Measurements from ENCODE around the gene CCNT2.
A peak's percentile ranks its signal among the peaks of the same experiment; 100 is the strongest.
"Not testable (repeated sequence)": the region's sequence is repeated elsewhere in the genome, so short reads cannot be mapped to it uniquely, and the experiment has no call there.

Gene CCNT2

DNA sequence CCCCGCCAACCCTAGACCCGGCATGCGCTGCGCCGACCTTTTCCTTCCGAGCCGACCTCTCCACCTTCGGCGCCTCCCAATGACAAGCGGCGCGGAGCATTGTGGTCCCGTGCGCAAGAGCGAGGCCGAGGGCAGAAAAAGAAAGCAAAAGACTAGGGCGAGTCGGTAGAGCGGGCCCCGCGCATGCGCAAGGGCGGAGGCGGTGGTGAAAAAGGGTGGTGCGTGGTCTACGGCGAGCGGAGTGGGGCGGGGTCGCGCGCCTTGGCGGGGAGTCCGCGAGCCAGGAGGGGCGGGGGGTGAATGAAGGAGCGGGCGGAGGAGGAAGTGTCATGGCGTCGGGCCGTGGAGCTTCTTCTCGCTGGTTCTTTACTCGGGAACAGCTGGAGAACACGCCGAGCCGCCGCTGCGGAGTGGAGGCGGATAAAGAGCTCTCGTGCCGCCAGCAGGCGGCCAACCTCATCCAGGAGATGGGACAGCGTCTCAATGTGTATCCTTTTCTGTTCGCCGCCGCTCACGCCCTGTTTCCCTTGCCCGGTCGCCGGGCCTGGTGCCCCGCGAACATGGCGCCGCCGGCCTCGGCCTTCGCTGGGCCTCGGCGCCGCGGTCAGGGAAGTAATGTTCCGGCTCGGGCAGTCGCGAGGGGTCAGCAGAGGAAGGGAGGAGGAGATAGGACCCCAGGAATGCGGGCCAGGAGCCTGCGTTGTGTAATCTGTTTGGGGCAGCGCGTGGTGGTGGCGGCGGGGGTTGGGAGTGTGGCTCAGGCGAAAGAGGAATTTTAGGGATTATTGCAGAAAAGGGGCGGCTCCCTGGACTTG lies at the start of gene CCNT2:
Gene CCNT2, plus strand, starts transcription at position 297 of the 815 bp plus-strand sequence. Its CDS starts 33 bp downstream, at position 330.
- peak; percentile 99 to 100 for DNase-seq (ENCODE audit: low read depth in 2 of 2)

DNA sequence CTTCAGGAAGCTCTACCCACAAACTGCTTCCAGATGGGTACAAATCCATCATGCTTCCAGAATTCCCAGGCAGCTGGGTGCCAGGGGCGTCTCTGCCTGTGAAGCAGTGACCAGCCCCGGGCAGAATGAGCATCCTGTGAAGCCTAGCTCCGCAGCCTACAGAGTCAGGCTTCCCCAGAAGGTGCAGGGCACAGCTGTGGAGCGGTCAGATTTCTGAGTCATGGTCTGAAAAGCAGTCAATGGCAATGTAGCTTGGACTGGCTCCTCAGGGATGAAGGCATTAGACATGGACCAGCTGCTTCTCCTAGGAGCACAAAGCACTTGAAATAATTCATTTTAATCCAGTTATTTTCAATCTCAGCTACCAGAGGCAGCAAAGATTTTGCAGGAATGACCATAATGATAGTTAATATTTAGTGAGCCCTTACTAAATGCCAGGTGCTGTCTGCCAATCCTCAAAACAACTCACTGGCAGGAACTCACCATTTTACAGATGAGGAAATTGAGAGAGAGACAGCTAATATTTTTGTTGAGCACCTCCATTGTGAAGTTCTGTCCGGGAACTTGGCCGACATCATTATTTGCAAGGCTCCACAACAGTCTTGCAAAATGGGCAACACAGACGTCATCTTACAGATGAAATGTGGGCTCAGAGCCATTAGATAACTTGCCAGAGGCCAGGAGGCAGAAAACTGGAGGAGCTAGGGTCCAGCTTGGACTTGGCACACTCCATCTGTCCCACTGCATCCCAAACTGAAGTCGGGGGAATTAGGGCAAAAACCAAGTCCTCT lies 48.5 kb upstream of the CCNT2 start:
- DNase-seq (ENCODE audit: low read depth in 2 of 2), result no peak

DNA sequence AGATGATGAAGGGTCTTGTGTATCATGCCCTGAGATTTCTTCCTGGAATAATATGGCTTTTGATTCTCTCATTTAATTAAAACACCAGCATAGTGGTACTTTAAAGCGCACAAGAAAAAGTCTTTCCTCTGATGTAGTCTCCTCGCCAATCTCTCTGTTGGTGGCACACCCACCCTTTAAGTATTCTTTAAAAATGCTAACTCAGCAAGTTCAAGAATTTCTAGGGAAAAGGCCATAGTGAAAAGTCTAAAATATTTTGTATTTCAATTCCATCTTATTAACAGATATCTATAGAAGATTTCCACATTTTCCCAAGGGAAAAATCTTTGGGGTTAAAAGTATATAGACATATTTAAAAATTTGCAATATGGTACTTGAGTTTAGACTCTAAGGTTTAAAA lies 45.5 kb upstream of the CCNT2 start:
- no peak for DNase-seq (ENCODE audit: low read depth in 2 of 2)

DNA sequence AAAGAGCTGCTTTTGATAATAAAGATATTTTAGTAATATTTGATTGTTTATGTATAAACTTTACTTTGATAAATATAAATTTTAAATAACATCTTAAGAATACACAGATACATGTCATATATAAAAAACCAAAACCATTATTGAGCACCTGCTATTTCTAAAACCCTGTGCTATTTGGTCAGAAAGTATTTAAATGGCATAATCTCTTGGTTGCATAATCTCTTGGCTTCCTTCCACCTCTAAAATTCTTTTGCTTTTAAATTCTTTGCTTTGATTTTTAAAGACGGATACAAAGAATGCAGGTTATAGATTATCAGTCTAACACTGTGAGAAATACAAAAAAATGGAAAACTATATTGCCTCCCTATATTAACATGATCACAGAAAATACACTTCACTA lies 43.3 kb upstream of the CCNT2 start:
- DNase-seq (ENCODE audit: low read depth in 2 of 2), result no peak

DNA sequence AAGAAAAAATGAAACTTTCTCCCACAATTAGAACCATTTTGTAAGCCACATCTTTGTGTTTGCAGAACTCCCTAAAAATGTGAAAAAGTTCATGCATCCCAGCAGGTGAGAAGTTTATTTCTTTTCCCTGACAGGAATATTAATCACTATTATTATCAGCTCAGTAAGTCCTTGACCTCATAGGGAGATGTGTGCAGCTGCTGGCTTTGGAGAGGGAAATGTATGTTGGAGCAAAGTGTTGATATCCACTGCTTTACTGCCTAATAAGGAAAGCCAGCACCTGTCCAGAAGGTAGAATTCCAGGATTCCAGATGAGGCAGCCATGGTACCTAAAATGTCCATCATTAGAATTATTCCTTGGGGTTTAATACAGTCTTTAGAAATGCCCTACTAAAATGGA lies 35.8 kb upstream of the CCNT2 start:
- DNase-seq (ENCODE audit: low read depth in 2 of 2), result no peak

- DNase-seq (ENCODE audit: low read depth in 2 of 2), result no peak
Measured at GRCh38 chr2:134883552-134884293, 34.9 kb upstream of the CCNT2 start.

DNA sequence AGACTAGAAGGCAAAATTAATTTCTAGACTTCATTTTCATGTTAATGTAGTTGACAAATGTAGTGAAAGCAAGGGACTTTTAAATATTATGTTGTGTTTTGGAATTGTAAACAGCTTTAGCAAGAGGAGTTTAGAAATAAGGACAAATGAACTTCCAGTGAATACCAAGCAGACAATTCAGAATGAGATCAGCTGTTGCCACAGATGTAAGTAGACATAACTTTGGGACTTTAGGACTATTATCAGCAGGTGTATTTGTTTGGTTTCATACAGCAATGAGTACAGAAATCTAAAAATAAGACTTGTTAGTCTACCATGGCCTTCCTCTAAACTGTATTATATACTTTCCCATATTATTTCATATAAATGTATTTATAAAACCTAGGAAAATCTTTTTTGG lies 34.2 kb upstream of the CCNT2 start:
- no peak for DNase-seq (ENCODE audit: low read depth in 2 of 2)

- DNase-seq (ENCODE audit: low read depth in 2 of 2), result no peak
Measured at GRCh38 chr2:134892282-134893035, 26.2 kb upstream of the CCNT2 start.

DNA sequence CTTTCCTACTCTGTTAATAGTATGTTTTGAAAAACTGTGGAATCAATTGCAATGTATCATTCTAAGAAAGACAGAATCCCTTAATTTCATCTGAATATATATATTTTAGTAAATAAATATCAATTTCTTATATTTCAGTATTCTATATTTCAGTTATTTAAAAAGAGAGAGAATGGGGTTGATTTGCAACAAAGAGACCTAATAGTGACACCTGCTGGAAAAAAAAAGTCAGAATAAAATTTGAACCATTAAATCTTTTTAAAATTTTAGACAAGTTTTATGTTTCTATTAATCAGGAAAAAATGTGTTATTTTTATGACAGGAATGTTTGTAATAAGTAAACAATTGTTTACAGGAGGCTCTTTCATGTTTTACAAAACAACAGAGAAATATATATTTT lies 20.7 kb upstream of the CCNT2 start:
- no peak for DNase-seq (ENCODE audit: low read depth in 2 of 2)

DNA sequence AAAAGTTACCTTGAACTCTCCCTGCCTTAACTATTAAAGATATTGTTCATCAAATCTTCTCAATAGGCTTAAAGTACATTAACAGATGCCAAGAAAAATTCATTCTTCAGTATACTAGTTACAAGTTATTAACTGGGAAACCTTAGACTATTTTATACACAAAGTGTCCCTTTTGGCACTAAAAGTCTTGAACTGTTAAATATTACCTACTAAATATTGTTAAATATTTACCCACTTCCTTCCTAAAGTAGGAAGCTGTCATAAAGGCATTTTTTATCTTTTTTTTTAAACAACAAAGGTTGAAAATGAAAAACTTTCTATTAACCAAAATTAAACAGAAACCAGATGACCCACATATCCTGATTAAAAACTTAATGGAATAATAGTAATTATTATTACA lies 19.4 kb upstream of the CCNT2 start:
- DNase-seq (ENCODE audit: low read depth in 2 of 2), result no peak

DNA sequence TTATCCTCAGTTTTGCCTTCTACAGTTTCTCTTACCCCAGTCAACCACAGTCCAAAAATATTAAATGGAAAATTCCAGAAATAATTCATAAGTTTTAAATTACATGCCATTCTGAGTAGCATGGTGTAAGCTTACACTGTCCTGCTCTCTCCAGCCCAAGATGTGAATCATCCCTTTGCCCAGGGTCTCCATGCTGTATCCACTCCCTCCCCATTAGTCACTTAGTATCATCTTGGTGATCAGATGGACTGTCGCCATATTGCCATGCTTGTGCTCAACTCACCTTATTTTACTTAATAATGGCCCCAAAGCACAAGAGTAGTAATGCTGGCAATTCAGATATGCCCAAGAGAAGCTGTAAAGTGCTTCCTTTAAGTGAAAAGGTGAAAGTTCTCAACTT lies 18.5 kb upstream of the CCNT2 start:
- DNase-seq (ENCODE audit: low read depth in 2 of 2), result no peak

DNA sequence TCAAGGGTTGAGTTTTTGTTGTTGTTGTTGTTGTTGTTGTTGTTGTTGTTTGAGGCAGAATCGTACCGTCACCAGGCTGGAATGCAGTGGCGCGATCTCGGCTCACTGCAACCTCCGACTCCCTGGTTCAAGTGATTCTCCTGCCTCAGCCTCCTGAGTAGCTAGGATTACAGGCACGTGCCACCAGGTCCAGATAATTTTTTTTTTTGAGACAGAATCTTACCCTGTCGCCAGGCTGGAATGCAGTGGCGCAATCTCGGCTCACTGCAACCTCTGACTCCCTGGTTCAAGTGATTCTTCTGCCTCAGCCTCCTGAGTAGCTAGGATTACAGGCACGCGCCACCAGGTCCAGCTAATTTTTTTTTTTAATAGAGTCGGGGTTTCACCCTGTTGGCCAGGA lies 14.9 kb upstream of the CCNT2 start:
- DNase-seq (ENCODE audit: low read depth in 2 of 2), result not testable (repeated sequence)

DNA sequence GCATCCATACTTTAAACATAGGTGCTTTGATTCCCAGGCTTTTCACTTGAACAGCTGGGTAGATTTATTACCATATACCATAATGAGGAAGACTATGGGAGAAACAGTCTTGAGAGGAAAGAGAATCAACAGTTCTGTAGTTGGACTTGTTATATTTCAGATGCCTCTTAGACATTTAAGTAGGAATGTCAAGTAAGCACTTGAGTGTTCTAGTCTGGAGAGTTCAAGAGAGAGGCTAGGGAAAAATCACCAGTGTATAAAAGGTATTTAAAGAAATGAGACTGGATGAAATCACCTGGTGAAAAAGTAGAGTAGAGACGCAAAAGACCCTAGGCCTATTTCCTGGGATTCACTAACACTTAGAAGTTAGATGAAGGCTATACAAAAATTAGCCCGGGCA lies 13.5 kb upstream of the CCNT2 start:
- no peak for DNase-seq (ENCODE audit: low read depth in 2 of 2)

DNA sequence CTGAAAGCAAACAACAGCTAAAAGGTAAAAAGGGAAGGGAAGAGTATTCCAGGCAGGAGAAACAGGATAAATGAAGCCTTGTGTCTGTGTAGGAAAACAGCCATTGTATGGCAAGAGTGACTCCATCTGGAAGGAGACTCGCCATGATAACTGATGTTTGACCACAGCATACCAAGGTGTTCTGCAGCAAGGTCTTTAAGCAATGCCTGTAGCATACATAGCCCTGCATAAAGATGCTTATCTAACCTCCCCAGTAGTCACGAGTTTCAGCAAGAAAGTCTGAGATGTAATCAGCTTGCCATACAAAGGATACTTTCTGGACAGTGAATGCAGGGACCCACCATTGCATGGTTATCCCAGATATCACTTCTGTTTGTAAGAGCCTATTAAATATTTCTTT lies 11.9 kb upstream of the CCNT2 start:
- no peak for DNase-seq (ENCODE audit: low read depth in 2 of 2)

- not testable (repeated sequence) for DNase-seq (ENCODE audit: low read depth in 2 of 2)
Measured at GRCh38 chr2:134907441-134908116, 11.0 kb upstream of the CCNT2 start.

- DNase-seq (ENCODE audit: low read depth in 2 of 2), result no peak
Measured at GRCh38 chr2:134910763-134911399, 7.7 kb upstream of the CCNT2 start.

- no peak for DNase-seq (ENCODE audit: low read depth in 2 of 2)
Measured at GRCh38 chr2:134911400-134911785, 7.2 kb upstream of the CCNT2 start.

- no peak for DNase-seq (ENCODE audit: low read depth in 2 of 2)
Measured at GRCh38 chr2:134912361-134912760, 6.3 kb upstream of the CCNT2 start.

DNA sequence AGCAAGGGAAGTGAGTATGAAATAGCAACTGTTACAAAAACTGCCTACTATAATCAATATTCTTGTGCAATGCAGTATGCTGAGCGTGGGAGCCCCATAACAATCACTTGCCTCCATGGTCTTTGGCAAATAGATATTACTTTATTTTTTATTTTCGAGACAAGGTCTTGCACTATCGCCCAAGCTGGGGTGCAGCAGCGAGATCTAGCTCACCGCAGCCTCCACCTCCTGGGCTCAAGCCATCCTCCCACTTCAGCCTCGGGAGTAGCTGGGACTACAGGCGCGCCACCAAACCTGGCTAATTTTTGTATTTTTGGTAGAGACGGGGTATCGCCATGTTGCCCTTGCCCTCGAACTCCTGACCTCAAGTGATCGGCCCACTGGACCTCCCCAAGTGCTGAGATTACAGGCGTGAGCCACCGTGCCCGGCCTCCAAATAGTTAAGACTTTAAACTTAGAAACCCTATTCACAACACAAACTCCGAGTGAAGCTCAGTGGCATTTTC lies 1.2 kb upstream of the CCNT2 start:
- DNase-seq (ENCODE audit: low read depth in 2 of 2), result no peak

DNA sequence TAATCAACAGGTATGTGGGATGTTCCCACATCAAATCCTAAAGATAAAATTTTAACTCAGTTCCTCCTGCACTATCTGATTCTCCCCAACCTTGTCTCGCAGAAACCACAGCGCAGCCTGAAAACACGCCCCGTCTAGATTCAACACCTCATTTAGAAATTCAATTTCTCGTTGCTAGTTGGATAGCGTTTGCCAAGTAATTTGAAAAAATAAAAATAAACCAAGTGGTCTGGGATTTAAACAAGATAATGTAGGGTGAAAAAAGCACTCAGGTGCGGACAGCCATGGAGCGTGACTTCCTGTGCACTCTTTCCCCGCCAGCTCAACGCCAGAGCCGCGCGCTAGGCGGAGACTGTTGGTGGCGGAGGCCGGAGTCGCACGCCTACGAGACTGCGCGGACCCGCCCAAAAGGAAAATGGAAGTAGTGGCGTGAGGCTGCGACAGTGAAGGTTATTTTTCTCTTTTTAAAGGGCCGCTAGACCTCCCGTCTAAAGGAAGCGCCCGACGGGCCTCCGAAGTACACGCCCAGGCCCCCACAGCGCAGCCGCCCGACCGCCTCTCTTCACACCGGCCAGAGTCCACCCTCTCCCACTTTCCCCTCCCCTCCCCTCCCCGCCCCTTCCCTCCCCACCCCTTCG lies 615 bp upstream of the CCNT2 start:
- peak in 1 of 2 donors; percentile 82 for DNase-seq (ENCODE audit: low read depth in 2 of 2)
